Trophoblast cell (in vitro differentiated cells and primary cell): ENCODE results near the gene RAPGEFL1.
A peak's percentile ranks its signal among the peaks of the same experiment; 100 is the strongest.

Experiments used
- DNase-seq, 2 donors: peaks; one replicate each; pipeline ENCODE4 v3.0.0-alpha.2; 2016
- H2AFZ ChIP-seq: 2 replicates; pipeline ENCODE4 v1.6.1; 2013; ENCODE audit warnings: low read length, moderate library complexity, mild to moderate bottlenecking; ENCODE audit not compliant: insufficient read depth, poor library complexity
- H2AK5ac ChIP-seq: 2 replicates; pipeline ENCODE4 v1.6.1; 2013; ENCODE audit warnings: mild to moderate bottlenecking, low read length
- H2BK120ac ChIP-seq: 2 replicates; pipeline ENCODE4 v1.6.1; 2013; ENCODE audit warnings: low read length, mild to moderate bottlenecking, moderate library complexity; ENCODE audit not compliant: insufficient read depth, poor library complexity
- H2BK12ac ChIP-seq: 2 replicates; pipeline ENCODE4 v1.6.1; 2013; ENCODE audit warnings: mild to moderate bottlenecking, low read length, moderate library complexity
- H2BK5ac ChIP-seq: 2 replicates; pipeline ENCODE4 v1.6.1; 2013; ENCODE audit warnings: low read length, low read depth, moderate library complexity, mild to moderate bottlenecking; ENCODE audit not compliant: poor library complexity
- H3K14ac ChIP-seq: 2 replicates; pipeline ENCODE4 v1.6.1; 2013; ENCODE audit warnings: mild to moderate bottlenecking, low read length
- H3K18ac ChIP-seq: 2 replicates; pipeline ENCODE4 v1.6.1; 2013; ENCODE audit warnings: mild to moderate bottlenecking, low read length
- H3K23ac ChIP-seq: 2 replicates; pipeline ENCODE4 v1.6.1; 2013; ENCODE audit warnings: low read length
- H3K27ac ChIP-seq: 2 replicates; pipeline ENCODE4 v1.5.1; 2013; ENCODE audit warnings: low read depth, mild to moderate bottlenecking, inconsistent platforms, low read length, moderate library complexity
- H3K27me3 ChIP-seq: 2 replicates; pipeline ENCODE4 v1.6.1; 2013; ENCODE audit warnings: inconsistent platforms, mild to moderate bottlenecking, low read length, moderate library complexity; ENCODE audit not compliant: insufficient read depth
- H3K36me3 ChIP-seq, 2 experiments: 1 replicate in 1 of 2; 2 replicates in 1 of 2; pipeline ENCODE4 v1.6.1; 2013; ENCODE audit warnings: low read length in 2 of 2, mild to moderate bottlenecking in 2 of 2, moderate library complexity in 1 of 2; ENCODE audit not compliant: insufficient read depth in 2 of 2, control insufficient read depth in 1 of 2
- H3K4ac ChIP-seq: 2 replicates; pipeline ENCODE4 v1.6.1; 2013; ENCODE audit warnings: low read depth, mild to moderate bottlenecking, low read length, moderate library complexity
- H3K4me1 ChIP-seq, 2 experiments: 1 replicate in 1 of 2; 2 replicates in 1 of 2; pipeline ENCODE4 v1.6.1; 2013; ENCODE audit warnings: low read length in 2 of 2, mild to moderate bottlenecking in 2 of 2, moderate library complexity in 1 of 2; ENCODE audit not compliant: insufficient read depth in 2 of 2, control insufficient read depth in 1 of 2
- H3K4me2 ChIP-seq: 2 replicates; pipeline ENCODE4 v1.6.1; 2013; ENCODE audit warnings: inconsistent platforms, mild to moderate bottlenecking, low read length, moderate library complexity
- H3K4me3 ChIP-seq: 2 replicates; pipeline ENCODE4 v1.5.1; 2013; ENCODE audit warnings: mild to moderate bottlenecking, low read depth, low read length, inconsistent platforms
- H3K79me1 ChIP-seq: one replicate; pipeline ENCODE4 v1.6.1; 2013; ENCODE audit warnings: low read length
- H3K79me2 ChIP-seq: 2 replicates; pipeline ENCODE4 v1.6.1; 2013; ENCODE audit warnings: low read length, mild to moderate bottlenecking; ENCODE audit not compliant: control insufficient read depth, insufficient read depth, poor library complexity
- H3K9ac ChIP-seq: 2 replicates; pipeline ENCODE4 v1.6.1; 2013; ENCODE audit warnings: mild to moderate bottlenecking, low read length
- H3K9me3 ChIP-seq: 2 replicates; pipeline ENCODE4 v1.6.1; 2013; ENCODE audit warnings: low read depth, mild to moderate bottlenecking, control low read depth, inconsistent platforms, low read length; ENCODE audit not compliant: insufficient read depth
- H4K12ac ChIP-seq: 2 replicates; pipeline ENCODE4 v1.6.1; 2013; ENCODE audit warnings: low read depth, mild to moderate bottlenecking, low read length, moderate library complexity
- H4K8ac ChIP-seq: 2 replicates; pipeline ENCODE4 v1.6.1; 2013; ENCODE audit warnings: low read depth, mild to moderate bottlenecking, low read length, moderate library complexity
- H4K91ac ChIP-seq: one replicate; pipeline ENCODE4 v1.6.1; 2013; ENCODE audit warnings: low read depth, mild to moderate bottlenecking, low read length, moderate library complexity
- WGBS: extraction: QIAGEN DNeasy Blood & Tissue Kit; methylation state at CpG from one replicate; pipeline ENCODE4 v1.1.7; 2013; ENCODE audit warnings: missing lambda C conversion rate; ENCODE audit not compliant: insufficient read length, insufficient coverage; ENCODE audit errors: extremely low coverage; 5-methylcytosine and 5-hydroxymethylcytosine counted together

Gene RAPGEFL1

DNA sequence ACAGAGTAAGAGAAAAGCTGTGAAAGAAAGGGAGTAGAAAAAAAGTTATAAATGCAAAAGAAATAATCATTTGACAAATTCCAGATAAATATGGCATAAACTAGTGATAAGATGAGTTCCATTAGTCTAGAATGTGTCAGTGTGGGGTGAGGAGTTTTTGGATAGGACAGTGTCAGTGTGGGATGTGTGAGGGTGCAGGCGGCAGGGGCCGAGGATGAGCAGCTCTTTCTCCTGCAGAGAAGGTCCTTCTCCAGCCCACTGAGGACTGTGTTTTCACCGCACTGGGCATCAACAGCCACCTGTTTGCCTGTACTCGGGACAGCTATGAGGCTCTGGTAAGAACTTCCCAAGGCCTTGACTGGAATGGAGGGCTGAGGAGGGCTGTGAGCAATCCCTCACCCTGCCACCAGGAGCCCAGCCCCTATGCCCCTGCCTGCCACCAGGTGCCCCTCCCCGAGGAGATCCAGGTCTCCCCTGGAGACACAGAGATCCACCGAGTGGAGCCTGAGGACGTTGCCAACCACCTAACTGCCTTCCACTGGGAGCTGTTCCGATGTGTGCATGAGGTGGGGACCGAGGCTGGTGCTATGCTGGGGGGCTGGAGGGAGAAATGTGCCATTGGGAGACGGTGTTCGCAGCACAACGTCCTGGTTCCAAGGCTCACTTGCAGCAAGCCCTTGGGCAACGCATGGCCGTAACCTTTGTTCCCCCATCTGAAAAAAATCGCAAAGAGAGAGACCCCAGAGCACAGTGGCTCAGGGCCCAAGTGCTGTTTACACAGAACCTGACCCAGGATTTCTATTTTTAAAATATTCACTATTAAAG lies 13.1 kb downstream of the RAPGEFL1 start:
- no peaks in the 10 kb centered on the region for H3K79me2 ChIP-seq
- no peak overlapping the region for H4K8ac ChIP-seq
- H2BK12ac ChIP-seq: no peak overlapping the region
- peak in 1 of 2 donors; percentile 51 for DNase-seq
- H2BK120ac ChIP-seq: no peak overlapping the region
- no CpG with 5 or more reads among the region's 15 CpGs for WGBS
- no peak overlapping the region for H4K91ac ChIP-seq
- H3K9me3 ChIP-seq: no peaks in the 10 kb centered on the region
- H3K4me1 ChIP-seq: peaks cover 0 to 2% of the 10 kb centered on the region in 2 experiments
- H3K23ac ChIP-seq: no peak overlapping the region
- H2AFZ ChIP-seq: no peak overlapping the region
- no peak overlapping the region for H3K9ac ChIP-seq
- peaks cover 3 to 4% of the 10 kb centered on the region in 2 experiments for H3K36me3 ChIP-seq
- no peaks in the 10 kb centered on the region for H3K27me3 ChIP-seq
- H3K14ac ChIP-seq: no peak overlapping the region
- H3K4me3 ChIP-seq: no peak overlapping the region
- no peak overlapping the region for H3K4ac ChIP-seq
- H3K27ac ChIP-seq: no peak overlapping the region
- no peak overlapping the region for H2BK5ac ChIP-seq
- H3K18ac ChIP-seq: no peak overlapping the region
- no peak overlapping the region for H3K4me2 ChIP-seq
- H4K12ac ChIP-seq: no peak overlapping the region
- no peak overlapping the region for H2AK5ac ChIP-seq
- H3K79me1 ChIP-seq: no peaks in the 10 kb centered on the region

DNA sequence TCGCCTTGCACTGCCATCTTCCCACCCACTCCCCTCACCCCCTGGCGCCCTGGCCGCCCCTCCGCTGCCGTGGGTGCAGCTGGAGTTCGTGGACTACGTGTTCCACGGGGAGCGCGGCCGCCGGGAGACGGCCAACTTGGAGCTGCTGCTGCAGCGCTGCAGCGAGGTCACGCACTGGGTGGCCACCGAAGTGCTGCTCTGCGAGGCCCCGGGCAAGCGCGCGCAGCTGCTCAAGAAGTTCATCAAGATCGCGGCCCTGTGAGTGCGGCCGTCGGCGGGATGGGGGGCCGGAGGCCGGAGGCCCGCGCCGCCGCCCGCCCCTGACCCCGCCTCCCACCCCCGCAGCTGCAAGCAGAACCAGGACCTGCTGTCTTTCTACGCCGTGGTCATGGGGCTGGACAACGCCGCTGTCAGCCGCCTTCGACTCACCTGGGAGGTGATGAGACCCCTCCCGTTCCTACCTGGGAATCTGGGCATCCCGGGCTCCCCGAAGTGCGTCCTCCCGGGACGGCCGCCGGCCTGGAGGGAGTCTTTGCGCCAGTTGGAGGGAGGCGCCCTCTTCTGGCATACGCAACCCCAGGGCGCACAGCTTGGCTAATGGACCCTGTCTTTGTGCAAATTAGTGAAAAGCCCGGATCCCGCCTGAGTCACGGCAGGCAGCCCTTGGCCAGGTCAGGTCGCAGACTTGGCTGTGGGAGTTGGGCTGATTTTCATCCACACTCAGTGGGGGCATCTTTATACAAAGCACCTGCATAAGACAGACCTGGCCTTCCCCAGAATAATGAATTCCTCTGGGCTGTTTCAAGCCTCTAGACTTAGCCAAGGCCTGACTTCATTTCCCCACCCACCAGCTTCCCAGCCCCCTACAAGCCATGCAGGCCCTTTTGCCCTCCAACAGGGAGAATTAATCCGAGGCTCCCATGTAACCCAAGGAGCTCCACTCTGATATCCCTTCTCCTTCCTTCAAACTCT lies 14.3 kb downstream of the RAPGEFL1 start:
- no peak overlapping the region for H2BK12ac ChIP-seq
- no CpG with 5 or more reads among the region's 60 CpGs for WGBS
- no peaks in the 10 kb centered on the region for H3K79me2 ChIP-seq
- no peak overlapping the region for H3K18ac ChIP-seq
- H3K79me1 ChIP-seq: no peaks in the 10 kb centered on the region
- no peak overlapping the region for H2BK5ac ChIP-seq
- H3K23ac ChIP-seq: no peak overlapping the region
- H3K4me2 ChIP-seq: peak overlapping the region; percentile 96
- no peaks in the 10 kb centered on the region for H3K27me3 ChIP-seq
- H2AK5ac ChIP-seq: no peak overlapping the region
- H2BK120ac ChIP-seq: no peak overlapping the region
- H4K12ac ChIP-seq: no peak overlapping the region
- H4K8ac ChIP-seq: no peak overlapping the region
- no peak overlapping the region for H3K4ac ChIP-seq
- peaks cover 0 to 2% of the 10 kb centered on the region in 2 experiments for H3K4me1 ChIP-seq
- H3K4me3 ChIP-seq: peak overlapping the region; percentile 71
- H3K9me3 ChIP-seq: no peaks in the 10 kb centered on the region
- H2AFZ ChIP-seq: peak overlapping the region; percentile 56
- no peak overlapping the region for H4K91ac ChIP-seq
- peak overlapping the region; percentile 49 for H3K9ac ChIP-seq
- DNase-seq: peak; percentile 75 to 88
- H3K14ac ChIP-seq: peak overlapping the region; percentile 26
- H3K36me3 ChIP-seq: peaks cover 3 to 4% of the 10 kb centered on the region in 2 experiments
- H3K27ac ChIP-seq: no peak overlapping the region

DNA sequence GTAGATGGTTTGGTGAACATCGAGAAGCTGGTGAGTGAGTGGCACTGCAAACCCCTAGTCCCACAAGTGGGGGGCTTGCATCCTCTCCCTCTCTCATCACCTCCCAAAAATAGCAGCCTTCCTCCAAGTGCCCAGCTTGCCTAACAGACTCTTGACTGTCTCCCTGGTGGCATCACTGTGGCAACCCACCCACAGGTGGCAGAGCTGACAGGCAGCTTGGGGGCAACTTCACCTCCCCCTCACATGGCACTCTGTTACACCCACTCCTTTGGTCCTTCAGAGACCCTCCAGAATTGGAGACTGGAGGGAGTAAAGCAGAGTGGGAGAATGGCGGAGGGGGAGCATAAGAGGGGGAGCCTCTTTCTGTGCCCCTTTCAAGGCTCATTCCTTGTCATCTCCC lies 15.7 kb downstream of the RAPGEFL1 start:
- Histone ChIP-seq H3K27me3 (no peaks in the 10 kb centered on the region), H3K36me3 (peaks cover 3 to 4% of the 10 kb centered on the region in 2 experiments), H3K4me2 (no peak overlapping the region), H4K91ac (no peak overlapping the region), H3K9ac (no peak overlapping the region), H3K14ac (no peak overlapping the region), H2AK5ac (no peak overlapping the region), H3K4me1 (peaks cover 0 to 2% of the 10 kb centered on the region in 2 experiments), H3K23ac (no peak overlapping the region), H4K12ac (no peak overlapping the region), H3K9me3 (no peaks in the 10 kb centered on the region), H3K4ac (no peak overlapping the region), H3K27ac (no peak overlapping the region), H3K79me1 (no peaks in the 10 kb centered on the region), H4K8ac (no peak overlapping the region), H3K79me2 (no peaks in the 10 kb centered on the region), H2AFZ (no peak overlapping the region), H2BK5ac (no peak overlapping the region), H3K18ac (no peak overlapping the region), H2BK12ac (no peak overlapping the region), H2BK120ac (no peak overlapping the region), H3K4me3 (no peak overlapping the region)
- WGBS: no CpG with 5 or more reads among the region's 2 CpGs
- no peak for DNase-seq

DNA sequence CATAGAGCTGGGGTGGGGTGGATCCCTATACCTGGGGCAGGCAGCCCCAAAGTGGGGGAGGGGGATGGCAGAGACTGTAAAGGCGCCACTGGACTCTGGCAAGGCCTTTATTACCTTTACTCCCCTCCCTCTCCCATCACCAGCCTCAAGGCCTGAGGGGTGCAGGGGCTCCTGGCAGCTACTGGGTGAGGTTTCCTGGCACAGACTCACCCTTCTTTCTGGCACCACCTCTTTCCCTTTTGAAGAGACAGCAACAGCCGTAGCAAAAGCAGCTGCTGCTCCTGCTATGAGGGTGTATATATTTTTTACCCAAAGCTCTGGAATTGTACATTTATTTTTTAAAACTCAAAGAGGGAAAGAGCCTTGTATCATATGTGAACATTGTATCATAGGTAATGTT lies 17.6 kb downstream of the RAPGEFL1 start:
- Histone ChIP-seq H2AFZ (no peak overlapping the region), H3K79me2 (no peaks in the 10 kb centered on the region), H2BK12ac (no peak overlapping the region), H3K23ac (no peak overlapping the region), H3K4ac (no peak overlapping the region), H3K4me3 (no peak overlapping the region), H2BK5ac (no peak overlapping the region), H3K14ac (no peak overlapping the region), H3K18ac (no peak overlapping the region), H3K4me2 (no peak overlapping the region), H2BK120ac (no peak overlapping the region), H2AK5ac (no peak overlapping the region), H3K9me3 (no peaks in the 10 kb centered on the region), H3K27me3 (no peaks in the 10 kb centered on the region), H3K27ac (no peak overlapping the region), H3K4me1 (peaks cover 0 to 2% of the 10 kb centered on the region in 2 experiments), H3K9ac (no peak overlapping the region), H4K91ac (no peak overlapping the region), H4K12ac (no peak overlapping the region), H3K79me1 (no peaks in the 10 kb centered on the region), H4K8ac (no peak overlapping the region), H3K36me3 (peaks cover 3 to 4% of the 10 kb centered on the region in 2 experiments)
- WGBS: no CpG with 5 or more reads among the region's 2 CpGs
- DNase-seq: no peak
